Dendritic cell treated with granulocyte-macrophage colony-stimulating factor and Interleukin-4, amounts not matched to agents 40 ng/mL and 50 ng/mL, for 4 days (primary cell): ENCODE measurements around the gene PCGF3.
A peak's percentile ranks its signal among the peaks of the same experiment; 100 is the strongest.

Source experiments
- H3K27ac Mint-ChIP-seq: one replicate; pipeline ENCODE4 v1.8.0; 2022; ENCODE audit warnings: mild to moderate bottlenecking, mixed read lengths
- H3K27me3 Mint-ChIP-seq: one replicate; pipeline ENCODE4 v1.8.0; 2022; ENCODE audit warnings: mild to moderate bottlenecking, mixed read lengths
- H3K36me3 Mint-ChIP-seq: one replicate; pipeline ENCODE4 v1.8.0; 2022; ENCODE audit warnings: low read depth, mixed read lengths
- H3K4me1 Mint-ChIP-seq: one replicate; pipeline ENCODE4 v1.8.0; 2022; ENCODE audit warnings: low read depth, mixed read lengths
- H3K4me3 Mint-ChIP-seq: one replicate; pipeline ENCODE4 v1.8.0; 2022; ENCODE audit warnings: mild to moderate bottlenecking, moderate library complexity, mixed read lengths
- H3K9me3 Mint-ChIP-seq: one replicate; pipeline ENCODE4 v1.8.0; 2022; ENCODE audit warnings: mixed read lengths
- intact Hi-C: fragments of 100-400 bp; cut with micrococcal nuclease; formaldehyde crosslinking; loops from one replicate; pipeline ENCODE4 v1.15.0; 2022

Gene PCGF3

DNA sequence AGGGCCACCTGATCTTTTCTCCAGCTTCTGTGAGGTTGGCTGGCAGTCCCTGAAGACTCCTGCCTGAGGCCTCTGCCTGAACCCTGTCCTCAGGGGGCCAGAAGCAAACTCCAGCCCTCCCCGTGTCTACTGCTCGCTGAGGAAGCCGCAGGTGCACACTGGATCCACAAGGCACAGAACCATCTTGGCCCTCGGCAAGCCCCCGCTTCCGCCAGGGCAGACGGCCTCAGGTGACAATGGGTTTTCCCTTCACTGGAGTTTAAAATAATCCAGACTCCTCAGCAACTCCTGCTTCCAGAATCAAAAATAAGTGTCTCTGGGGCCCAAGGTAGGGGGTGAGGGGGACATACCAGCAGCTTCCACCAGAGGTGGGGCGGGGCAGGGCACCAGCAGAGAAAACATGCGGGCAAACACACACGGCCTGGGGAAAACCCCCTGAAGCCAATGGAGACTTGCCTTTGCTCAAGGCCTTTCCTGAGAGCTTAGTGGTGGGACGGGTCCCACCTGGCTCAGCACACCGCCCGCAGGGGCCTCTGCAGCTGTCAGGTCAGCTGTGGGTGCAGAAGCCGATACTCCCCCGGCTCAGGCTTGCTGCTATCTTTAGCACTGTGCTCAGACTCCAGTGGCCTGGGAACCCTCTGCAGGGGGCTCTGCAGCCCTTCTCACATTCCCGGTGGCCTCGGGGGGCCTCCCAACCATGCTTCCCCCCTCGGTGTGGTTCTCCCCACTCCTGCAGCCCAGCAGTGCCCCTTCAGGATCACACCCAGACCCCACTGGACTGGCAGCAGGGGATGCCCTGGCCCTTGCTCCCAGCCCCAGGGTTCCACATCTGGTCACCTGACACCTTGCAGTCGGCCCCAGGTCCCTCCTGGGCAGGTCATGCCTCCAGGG, 29.4 kb upstream of the PCGF3 start:
- no peaks in the 10 kb centered on the region for H3K9me3 Mint-ChIP-seq
- peaks cover 7% of the 10 kb centered on the region for H3K27me3 Mint-ChIP-seq
- peaks cover 46% of the 10 kb centered on the region for H3K36me3 Mint-ChIP-seq
- H3K27ac Mint-ChIP-seq, result no peak overlapping the region
- H3K4me1 Mint-ChIP-seq, result peaks cover 57% of the 10 kb centered on the region
- H3K4me3 Mint-ChIP-seq, result no peak overlapping the region
- intact Hi-C loops, result no loop called here

DNA sequence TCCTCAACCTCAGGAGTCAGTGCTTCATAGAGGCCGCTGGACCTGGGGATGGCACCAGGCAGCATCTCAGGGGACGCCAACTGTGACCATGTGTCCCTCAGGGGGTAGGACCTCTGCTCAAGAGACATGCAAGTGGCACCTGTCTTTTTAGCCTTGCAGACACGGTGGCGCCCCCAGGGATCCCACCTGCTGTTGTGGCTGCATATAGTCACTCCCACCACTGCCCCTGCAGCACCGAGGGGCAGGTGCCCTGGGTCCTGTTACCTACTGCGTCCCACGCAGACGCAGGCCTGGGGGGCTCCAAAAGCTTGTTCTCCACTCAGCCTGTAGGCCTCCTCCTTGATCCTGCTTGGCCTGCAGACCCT, 28.8 kb upstream of the PCGF3 start:
- Mint-ChIP-seq H3K4me1 (peaks cover 57% of the 10 kb centered on the region), H3K27me3 (peaks cover 7% of the 10 kb centered on the region), H3K36me3 (peaks cover 41% of the 10 kb centered on the region), H3K4me3 (no peak overlapping the region), H3K27ac (no peak overlapping the region), H3K9me3 (no peaks in the 10 kb centered on the region)
- intact Hi-C loops, result no loop called here

DNA sequence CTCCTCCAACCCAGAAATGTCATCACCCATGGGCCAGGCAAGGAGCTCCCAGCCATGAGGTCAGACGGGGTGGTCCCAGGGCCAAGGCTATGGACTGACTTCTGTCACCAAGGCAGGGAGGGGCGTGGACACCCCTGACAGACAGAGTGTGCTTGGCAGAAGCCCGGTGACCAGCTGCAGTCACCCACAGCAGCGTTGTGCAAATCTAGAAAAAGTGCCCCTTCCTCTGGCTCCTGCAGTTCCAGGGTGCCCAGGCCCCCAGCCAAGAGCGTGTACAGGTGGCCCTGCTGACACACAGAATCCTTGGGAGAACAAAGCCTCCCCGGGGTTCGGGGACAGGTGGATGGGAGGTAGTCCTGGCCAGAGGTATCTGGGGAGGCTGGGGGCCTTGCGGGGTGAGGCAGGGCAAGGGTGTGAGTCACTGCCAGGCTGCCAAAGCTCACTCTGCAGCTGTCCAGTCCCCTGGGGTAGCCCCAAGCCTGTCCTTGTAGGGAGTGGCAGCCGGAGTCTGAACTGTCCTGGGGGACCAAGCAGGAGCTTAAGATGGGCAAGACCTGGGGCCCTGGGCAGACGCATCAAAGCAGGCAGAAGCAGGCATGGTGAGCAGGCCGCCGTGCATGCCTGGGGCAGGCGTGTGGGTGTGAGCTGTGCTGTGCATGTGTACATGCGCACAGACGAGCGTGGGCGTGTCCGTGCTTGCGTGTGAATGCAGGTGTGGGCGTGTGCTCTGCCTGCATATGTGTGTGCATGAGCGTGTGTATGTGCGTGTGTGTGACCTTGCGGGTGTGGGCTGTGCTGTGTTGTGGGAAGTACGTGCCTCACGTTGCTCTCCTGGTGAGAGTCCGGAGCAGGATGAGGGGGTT, 28.0 kb upstream of the PCGF3 start:
- H3K27ac Mint-ChIP-seq, result no peak overlapping the region
- no peaks in the 10 kb centered on the region for H3K9me3 Mint-ChIP-seq
- H3K4me3 Mint-ChIP-seq, result no peak overlapping the region
- H3K27me3 Mint-ChIP-seq, result peaks cover 7% of the 10 kb centered on the region
- H3K36me3 Mint-ChIP-seq, result peaks cover 41% of the 10 kb centered on the region
- H3K4me1 Mint-ChIP-seq, result peaks cover 62% of the 10 kb centered on the region
- intact Hi-C loops, result no loop called here

GRCh38 chr4:678331-679103, 27.1 kb upstream of the PCGF3 start:
- Mint-ChIP-seq H3K4me3 (no peak overlapping the region), H3K9me3 (no peaks in the 10 kb centered on the region), H3K27me3 (peaks cover 7% of the 10 kb centered on the region), H3K27ac (no peak overlapping the region), H3K4me1 (peaks cover 62% of the 10 kb centered on the region), H3K36me3 (peaks cover 41% of the 10 kb centered on the region)
- intact Hi-C loops, result no loop called here

- H3K4me1 Mint-ChIP-seq, result peaks cover 66% of the 10 kb centered on the region
- peaks cover 44% of the 10 kb centered on the region for H3K36me3 Mint-ChIP-seq
- H3K4me3 Mint-ChIP-seq, result no peak overlapping the region
- H3K9me3 Mint-ChIP-seq, result no peaks in the 10 kb centered on the region
- H3K27me3 Mint-ChIP-seq, result peaks cover 7% of the 10 kb centered on the region
- no peak overlapping the region for H3K27ac Mint-ChIP-seq
- intact Hi-C loops, result no loop called here
Measured at GRCh38 chr4:679104-679481, 26.5 kb upstream of the PCGF3 start.

GRCh38 chr4:679629-680028, 26.0 kb upstream of the PCGF3 start:
- Mint-ChIP-seq H3K4me1 (peaks cover 70% of the 10 kb centered on the region), H3K36me3 (peaks cover 44% of the 10 kb centered on the region), H3K4me3 (no peak overlapping the region), H3K27ac (peak overlapping the region; percentile 81), H3K9me3 (no peaks in the 10 kb centered on the region), H3K27me3 (peaks cover 7% of the 10 kb centered on the region)
- intact Hi-C loops, result no loop called here

GRCh38 chr4:680091-680490, 25.5 kb upstream of the PCGF3 start:
- H3K4me3 Mint-ChIP-seq, result no peak overlapping the region
- peaks cover 44% of the 10 kb centered on the region for H3K36me3 Mint-ChIP-seq
- peak overlapping the region; percentile 81 for H3K27ac Mint-ChIP-seq
- intact Hi-C loops, result no loop called here
- H3K9me3 Mint-ChIP-seq, result no peaks in the 10 kb centered on the region
- H3K4me1 Mint-ChIP-seq, result peaks cover 71% of the 10 kb centered on the region
- peaks cover 7% of the 10 kb centered on the region for H3K27me3 Mint-ChIP-seq

DNA sequence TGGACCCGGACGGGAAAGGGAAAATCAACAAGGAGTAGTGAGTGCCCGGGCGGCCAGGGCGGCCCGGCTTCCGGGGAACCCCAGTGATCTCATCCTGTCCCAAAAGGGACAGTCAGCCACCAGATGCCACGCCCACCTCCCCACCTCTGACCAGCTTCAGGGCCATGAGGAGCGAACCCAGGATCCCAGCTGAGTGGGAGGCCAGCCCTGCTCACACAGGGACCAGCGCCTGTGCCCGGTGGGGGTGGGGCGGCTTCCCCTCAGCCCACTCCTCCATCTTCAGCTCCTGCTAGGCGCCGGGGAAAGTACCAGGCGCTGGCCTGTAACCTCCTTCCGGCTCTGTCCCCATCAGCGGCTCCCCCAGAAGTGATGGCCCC, 25.1 kb upstream of the PCGF3 start:
- peak overlapping the region; percentile 81 for H3K27ac Mint-ChIP-seq
- H3K36me3 Mint-ChIP-seq, result peaks cover 47% of the 10 kb centered on the region
- peaks cover 7% of the 10 kb centered on the region for H3K27me3 Mint-ChIP-seq
- intact Hi-C loops, result no loop called here
- H3K4me1 Mint-ChIP-seq, result peaks cover 71% of the 10 kb centered on the region
- peak overlapping the region; percentile 51 for H3K4me3 Mint-ChIP-seq
- H3K9me3 Mint-ChIP-seq, result no peaks in the 10 kb centered on the region

- no peaks in the 10 kb centered on the region for H3K9me3 Mint-ChIP-seq
- H3K27ac Mint-ChIP-seq, result peak overlapping the region; percentile 81
- H3K27me3 Mint-ChIP-seq, result peaks cover 7% of the 10 kb centered on the region
- H3K4me3 Mint-ChIP-seq, result peak overlapping the region; percentile 51
- peaks cover 76% of the 10 kb centered on the region for H3K4me1 Mint-ChIP-seq
- intact Hi-C loops, result no loop called here
- peaks cover 52% of the 10 kb centered on the region for H3K36me3 Mint-ChIP-seq
Measured at GRCh38 chr4:680928-681645, 24.5 kb upstream of the PCGF3 start.

- Mint-ChIP-seq H3K27ac (no peak overlapping the region), H3K27me3 (peaks cover 7% of the 10 kb centered on the region), H3K36me3 (peaks cover 54% of the 10 kb centered on the region), H3K4me3 (no peak overlapping the region), H3K4me1 (peaks cover 79% of the 10 kb centered on the region), H3K9me3 (no peaks in the 10 kb centered on the region)
- intact Hi-C loops, result no loop called here
Measured at GRCh38 chr4:681736-682451, 23.7 kb upstream of the PCGF3 start.

- intact Hi-C loops, result no loop called here
Measured at GRCh38 chr4:682490-683172, 23.0 kb upstream of the PCGF3 start.

GRCh38 chr4:683247-683897, 22.3 kb upstream of the PCGF3 start:
- intact Hi-C loops, result no loop called here
- peaks cover 7% of the 10 kb centered on the region for H3K27me3 Mint-ChIP-seq
- no peaks in the 10 kb centered on the region for H3K9me3 Mint-ChIP-seq
- peaks cover 80% of the 10 kb centered on the region for H3K4me1 Mint-ChIP-seq
- peak overlapping the region; percentile 57 for H3K27ac Mint-ChIP-seq
- no peak overlapping the region for H3K4me3 Mint-ChIP-seq
- H3K36me3 Mint-ChIP-seq, result peaks cover 54% of the 10 kb centered on the region

More at GRCh38 chr4:682490-683172, 23.0 kb upstream of the PCGF3 start:
- H3K4me1 Mint-ChIP-seq, result peaks cover 80% of the 10 kb centered on the region
- no peaks in the 10 kb centered on the region for H3K9me3 Mint-ChIP-seq
- peaks cover 7% of the 10 kb centered on the region for H3K27me3 Mint-ChIP-seq
- H3K27ac Mint-ChIP-seq, result no peak overlapping the region
- H3K36me3 Mint-ChIP-seq, result peaks cover 54% of the 10 kb centered on the region
- H3K4me3 Mint-ChIP-seq, result no peak overlapping the region
